CD4-positive, alpha-beta T cell treated with Interleukin-10 for 1 hour (primary cell): ENCODE data around the gene CACNA2D1.

Experiments used
- DNase-seq: peaks from one replicate; pipeline ENCODE4 v3.0.0-alpha.2; 2020

The CACNA2D1 gene

GRCh38 chr7:82331234-82331633 lies 112.3 kb downstream of the CACNA2D1 start:
- no peak for DNase-seq

DNA sequence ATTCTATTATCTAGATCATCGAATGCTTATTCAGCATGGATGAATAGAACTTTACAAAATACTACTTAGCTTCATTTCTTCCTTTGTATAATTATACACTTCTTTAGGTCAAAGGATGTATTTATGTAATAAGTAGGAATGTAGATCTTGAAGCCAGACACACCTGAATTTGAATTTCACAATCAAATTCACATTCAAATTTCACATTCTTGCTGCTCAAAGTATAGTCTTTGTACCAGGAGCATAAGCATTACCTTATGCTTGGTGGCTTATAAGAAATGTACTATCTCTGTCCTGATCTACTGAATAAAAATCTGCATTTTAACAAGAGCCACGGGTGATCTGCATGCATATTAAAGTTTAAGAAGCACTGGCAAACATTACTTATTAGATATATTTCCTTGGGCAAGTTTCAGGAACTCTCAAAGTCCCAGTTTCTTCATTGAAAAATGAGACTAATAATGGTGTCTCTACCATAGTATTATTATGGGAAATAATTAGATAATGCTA lies 112.8 kb downstream of the CACNA2D1 start:
- DNase-seq: no peak

GRCh38 chr7:82327898-82328297 lies 115.7 kb downstream of the CACNA2D1 start:
- DNase-seq: no peak

DNA sequence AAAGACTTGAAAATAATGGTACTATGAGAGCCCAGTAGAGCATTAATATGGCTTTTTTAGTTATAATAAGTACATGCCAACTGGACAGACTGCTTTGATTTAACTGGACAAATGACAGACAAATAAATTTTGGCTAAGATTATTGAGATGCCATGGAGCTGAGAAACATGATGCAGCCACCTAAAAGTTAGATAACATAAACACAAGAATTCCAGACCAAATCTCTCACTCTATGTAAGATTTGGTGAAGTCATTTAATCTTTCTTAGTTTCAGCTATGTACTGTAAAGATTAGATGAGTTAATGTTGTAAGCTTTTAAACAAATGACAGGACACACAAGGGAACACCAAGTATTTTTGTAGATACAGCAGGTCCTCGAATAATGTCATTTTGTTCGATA lies 118.2 kb downstream of the CACNA2D1 start:
- no peak for DNase-seq

GRCh38 chr7:82323806-82324205 lies 119.8 kb downstream of the CACNA2D1 start:
- DNase-seq: no peak

- DNase-seq: no peak
These were observed 123.9 kb downstream of the CACNA2D1 start for GRCh38 chr7:82319674-82320118.

- no peak for DNase-seq
These were observed 124.8 kb downstream of the CACNA2D1 start for GRCh38 chr7:82318786-82319185.

DNA sequence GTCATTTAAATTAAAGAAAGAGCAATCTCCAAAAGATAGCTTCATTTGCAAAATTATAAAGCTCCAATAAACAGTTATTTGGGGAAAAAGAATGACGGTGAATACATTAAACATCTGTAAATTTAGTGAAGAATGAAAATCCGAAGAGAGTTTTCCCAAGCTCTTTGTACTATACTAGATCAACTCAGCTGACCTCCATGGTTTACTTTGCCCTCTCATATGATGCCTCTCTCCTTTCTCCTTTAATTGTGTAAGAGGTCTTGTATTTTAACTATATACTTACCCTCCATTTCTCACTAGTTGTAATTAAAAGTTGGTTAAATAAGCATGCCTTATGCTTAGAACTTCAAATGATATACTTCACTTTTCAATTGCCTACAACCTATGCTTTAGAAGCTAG lies 125.8 kb downstream of the CACNA2D1 start:
- no peak for DNase-seq

- DNase-seq: no peak
These were observed 126.3 kb downstream of the CACNA2D1 start for GRCh38 chr7:82317257-82317721.

- DNase-seq: no peak
These were observed 130.3 kb downstream of the CACNA2D1 start for GRCh38 chr7:82313269-82313668.

DNA sequence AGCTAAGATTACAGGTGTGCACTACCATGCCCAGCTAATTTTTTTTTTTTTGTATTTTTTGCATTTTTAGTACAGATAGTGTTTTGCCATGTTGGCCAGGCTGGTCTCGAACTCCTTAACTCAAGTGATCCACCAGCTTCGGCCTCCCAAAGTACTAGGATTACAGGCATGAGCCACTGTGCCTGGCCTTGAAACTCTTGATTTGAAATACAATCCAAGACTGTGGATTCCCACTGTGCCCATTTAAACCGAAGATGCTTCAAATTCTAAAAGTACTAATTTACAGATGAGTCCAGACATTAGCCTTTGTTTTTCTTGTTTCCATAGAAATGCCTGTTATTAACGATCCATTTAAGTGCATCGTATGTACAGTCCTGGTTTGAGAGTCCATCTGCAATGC lies 130.9 kb downstream of the CACNA2D1 start:
- no peak for DNase-seq

GRCh38 chr7:82305347-82306005 lies 138.1 kb downstream of the CACNA2D1 start:
- no peak for DNase-seq

DNA sequence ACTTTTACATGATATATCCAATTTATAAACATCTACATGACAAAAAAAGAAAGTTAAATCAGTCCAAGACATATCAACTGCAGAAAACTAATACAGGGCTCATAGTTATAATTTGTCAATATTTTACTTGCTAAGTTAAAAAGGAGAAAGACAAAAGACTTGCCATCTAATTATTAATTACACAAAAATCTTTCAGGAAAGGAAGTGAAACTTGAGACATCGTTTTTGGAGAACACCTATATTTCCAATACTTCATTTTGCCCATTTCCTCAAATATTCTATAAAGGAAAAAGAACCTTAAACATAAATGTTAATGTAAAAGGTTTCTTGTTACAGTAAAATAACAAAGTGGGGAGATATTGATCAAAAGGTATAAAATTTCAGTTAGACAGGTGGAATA lies 148.7 kb downstream of the CACNA2D1 start:
- DNase-seq: no peak

- no peak for DNase-seq
These were observed 149.2 kb downstream of the CACNA2D1 start for GRCh38 chr7:82294382-82294784.

DNA sequence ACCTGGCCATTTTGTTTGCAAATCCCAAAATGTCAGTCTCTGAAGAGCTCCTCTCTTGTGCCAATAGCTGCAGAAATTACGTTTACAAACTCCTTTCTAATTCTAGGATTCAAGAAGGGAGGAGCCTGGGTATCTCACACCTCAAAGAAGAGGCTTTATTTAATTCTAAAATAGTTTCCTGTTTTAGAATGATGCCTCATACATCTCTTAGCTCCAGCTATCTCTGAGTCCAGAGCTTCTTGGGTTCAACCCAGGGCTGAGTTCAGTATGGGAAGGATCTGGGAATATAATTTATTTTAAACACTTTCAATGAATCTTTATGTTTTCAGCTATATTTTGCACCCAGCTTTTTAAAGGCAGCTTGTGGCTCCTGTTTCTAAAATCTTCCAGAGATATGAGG lies 150.1 kb downstream of the CACNA2D1 start:
- DNase-seq: no peak

DNA sequence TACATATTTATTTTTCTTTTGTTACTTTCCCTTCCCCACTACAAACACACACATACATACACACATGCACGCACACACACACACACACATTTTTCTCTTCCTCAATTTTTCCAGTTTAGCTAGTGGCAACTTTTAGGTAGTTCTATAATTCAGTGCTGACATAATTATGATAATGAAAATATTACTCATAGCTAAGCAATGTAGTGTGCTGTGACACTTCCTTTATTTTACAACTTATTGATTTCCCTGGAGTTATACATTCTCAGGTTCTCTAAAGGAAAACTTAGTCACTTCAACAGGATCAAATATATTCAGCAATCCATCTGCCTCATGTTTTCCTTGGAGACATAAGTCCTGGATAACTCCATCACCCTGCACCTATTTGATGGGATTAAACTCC lies 151.6 kb downstream of the CACNA2D1 start:
- no peak for DNase-seq

DNA sequence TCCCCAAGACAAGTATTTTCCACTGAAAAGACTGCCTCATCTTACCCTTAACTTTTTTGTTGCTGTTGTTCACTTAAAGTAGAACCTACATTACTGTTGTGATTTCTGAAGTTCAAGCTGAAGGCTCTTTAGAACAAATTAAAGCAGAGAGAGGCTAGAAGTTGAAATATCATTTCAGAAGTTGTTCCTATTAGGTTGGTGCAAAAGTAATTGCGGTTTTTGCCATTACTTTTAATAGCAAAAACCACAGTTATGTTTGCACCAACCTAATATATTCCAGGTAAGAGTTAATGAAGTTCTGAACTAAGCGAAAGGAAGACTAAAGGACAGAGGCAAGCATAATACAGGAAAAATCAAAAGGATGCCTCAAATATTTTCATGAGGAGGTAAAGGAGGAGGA lies 153.7 kb downstream of the CACNA2D1 start:
- no peak for DNase-seq

- no peak for DNase-seq
These were observed 154.4 kb downstream of the CACNA2D1 start for GRCh38 chr7:82289152-82289535.

GRCh38 chr7:82286798-82287140 lies 156.8 kb downstream of the CACNA2D1 start:
- no peak for DNase-seq

DNA sequence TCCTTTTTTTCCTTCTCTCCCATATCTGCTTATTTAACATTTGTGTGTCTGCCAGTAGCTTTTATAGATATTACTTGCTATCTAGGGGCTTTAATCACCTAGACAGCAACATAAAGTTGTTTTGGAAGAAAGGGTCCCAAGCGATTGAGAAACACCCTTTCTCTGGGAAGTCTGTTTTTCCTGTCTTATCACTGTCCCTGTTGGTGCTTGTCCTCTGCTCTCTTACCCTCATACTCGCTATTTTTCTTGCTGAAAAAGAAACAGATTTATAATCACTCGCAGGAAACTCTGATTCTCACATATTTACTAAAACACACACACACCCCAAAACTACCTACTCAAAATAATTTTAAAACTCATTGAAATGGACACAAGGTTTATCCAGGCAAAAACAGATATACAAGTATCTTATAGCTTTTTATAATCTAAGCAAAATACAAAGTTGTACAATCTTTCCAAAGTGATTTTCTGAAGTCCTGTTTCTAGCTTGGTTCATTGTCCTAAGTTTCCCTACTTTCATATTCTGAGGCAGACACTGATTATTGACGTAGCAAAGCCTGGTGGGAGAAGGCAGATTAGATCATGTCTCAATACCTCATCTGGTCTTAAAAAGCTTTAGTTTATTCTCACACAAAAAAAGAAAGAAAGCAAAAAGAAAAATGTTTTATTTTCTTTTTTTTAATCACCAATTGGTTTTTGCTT lies 157.3 kb downstream of the CACNA2D1 start:
- no peak for DNase-seq

- DNase-seq: no peak
These were observed 158.5 kb downstream of the CACNA2D1 start for GRCh38 chr7:82284936-82285519.

GRCh38 chr7:82275342-82275741 lies 168.2 kb downstream of the CACNA2D1 start:
- no peak for DNase-seq

GRCh38 chr7:82274681-82275080 lies 168.9 kb downstream of the CACNA2D1 start:
- no peak for DNase-seq

DNA sequence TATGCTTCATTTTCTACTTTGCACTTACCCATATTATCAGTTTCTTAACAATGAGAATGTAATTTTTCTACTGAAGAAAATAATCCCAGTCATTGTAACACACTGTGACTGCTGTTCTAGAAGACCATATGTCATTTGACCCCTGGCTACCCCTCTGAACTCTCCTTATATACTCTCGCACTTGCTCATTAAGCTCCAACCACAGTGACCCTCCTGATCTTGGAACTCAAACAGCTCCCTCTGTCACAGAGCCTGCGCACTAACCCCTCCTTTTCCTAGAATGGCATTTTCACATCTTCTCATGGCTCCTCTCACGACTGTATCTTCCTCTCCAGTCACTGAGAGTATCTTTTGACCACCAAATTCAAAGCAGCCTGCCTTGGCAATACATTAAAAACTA lies 169.7 kb downstream of the CACNA2D1 start:
- DNase-seq: no peak
